DMS114 treated with DMSO at 0.1 percent for 48 hours (cell line): Measurements from ENCODE around the gene SPTBN4.

Experiments used
- DNase-seq: peaks from one replicate; lab custom pipeline; 2025; ENCODE audit not compliant: unreplicated experiment; lab: John Stamatoyannopoulos, UW

Gene SPTBN4

DNA sequence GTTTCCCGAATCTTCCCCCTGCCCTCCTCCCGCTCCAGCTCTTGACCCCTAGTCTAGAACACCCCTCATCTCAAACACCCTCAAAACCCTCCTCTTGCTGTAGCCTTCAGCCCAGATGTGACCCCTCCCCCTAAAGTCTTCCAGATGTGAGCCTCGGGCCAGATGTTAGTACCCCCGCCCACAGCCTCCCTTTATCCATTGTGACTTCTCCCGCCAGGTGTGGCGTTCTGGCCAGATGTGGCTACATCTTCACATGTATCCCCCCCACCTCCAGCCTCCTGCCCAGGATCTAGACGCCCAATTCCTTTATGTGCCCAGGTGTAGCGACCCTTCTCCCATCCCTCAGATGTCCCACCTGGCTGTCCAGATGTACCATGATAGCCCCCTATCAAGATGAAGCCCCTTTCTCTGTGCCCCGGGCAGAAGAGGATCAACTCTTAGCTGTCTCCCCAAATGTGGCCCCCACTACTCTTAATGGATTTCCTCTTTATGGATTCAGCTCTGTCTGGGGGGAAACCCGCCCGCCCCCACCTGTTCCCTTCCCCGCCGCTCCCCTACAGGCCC lies 133.9 kb downstream of the SPTBN4 start:
- no peak for DNase-seq

DNA sequence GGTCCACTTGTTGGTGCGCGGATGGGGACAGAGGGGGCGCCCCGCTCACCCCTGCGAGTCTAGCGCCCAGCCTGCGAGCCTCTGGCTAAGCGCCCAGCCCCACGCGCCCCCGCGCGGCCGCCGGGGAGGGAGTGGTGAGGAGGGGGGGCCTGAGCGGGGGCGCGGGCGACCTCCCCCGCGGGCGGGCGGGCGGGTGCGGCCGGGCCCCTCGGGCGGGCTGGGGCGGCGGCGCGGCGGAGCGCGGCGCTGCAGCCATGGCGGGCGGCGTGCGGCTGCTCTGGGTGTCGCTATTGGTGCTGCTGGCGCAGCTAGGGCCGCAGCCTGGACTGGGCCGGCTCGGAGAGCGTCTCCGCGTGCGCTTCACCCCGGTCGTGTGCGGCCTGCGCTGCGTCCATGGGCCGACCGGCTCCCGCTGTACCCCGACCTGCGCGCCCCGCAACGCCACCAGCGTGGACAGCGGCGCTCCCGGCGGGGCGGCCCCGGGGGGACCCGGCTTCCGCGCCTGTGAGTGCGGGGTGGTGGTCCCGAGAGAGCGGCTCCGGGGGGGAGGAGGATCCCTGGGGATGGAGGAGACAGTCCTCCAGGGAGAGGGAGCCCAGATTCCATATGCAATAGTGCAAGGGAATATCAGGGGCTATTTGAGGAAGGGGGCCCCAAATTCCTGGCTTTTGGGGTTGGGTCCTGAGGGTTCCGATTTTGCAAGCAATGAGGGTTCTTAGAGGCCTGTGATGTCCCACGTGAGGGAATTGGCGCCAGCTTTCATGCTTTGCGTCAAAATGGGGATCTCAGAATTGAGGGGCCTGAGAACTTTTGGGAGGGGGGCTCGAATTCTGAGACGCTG lies 134.6 kb downstream of the SPTBN4 start, which contains the start of gene LTBP4:
Gene LTBP4, plus strand, starts transcription at position 236 of the 841 bp plus-strand sequence. Its CDS starts 19 bp downstream, at position 255.
- no peak for DNase-seq

- no peak for DNase-seq
These were observed 136.2 kb downstream of the SPTBN4 start for GRCh38 chr19:40603071-40603388.

DNA sequence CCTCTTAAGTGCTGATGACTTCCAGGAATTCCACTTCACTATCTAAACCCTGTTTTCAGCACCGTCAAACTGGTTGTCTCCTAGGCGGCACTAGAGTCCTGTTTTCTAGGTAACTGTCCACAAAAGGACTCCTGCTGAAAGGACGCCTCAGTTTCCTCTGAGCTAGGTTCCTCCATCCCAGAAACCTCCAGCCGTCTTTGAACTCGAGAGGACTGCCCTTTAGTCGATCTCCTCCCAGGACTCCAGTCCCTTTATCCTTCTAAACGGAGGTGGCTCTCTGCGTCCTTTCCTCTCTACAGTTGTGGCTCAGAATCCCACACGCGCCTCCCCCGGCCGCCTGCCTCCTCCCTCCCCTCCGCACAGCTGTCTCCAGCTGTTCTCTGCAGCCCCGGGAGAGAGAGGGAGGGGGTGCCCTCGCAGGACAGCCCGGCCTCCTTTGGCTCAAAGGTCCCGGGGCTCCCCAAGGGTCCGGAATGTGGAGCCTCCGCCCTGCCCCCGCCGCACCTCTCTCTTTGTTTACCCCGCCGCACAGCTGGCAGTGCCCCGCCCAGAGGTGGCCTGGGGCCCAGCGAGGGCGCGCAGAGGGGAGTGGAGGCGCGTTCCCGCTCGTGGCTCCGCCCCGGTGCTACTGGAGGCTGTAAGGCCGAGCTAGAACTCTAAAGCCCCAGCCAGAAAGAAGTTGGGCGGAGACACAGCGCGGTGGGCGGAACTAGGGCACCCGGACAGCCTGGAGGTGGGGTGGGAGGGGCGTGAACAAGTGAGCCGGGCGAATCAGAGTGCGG lies 136.8 kb downstream of the SPTBN4 start:
- DNase-seq, result no peak

DNA sequence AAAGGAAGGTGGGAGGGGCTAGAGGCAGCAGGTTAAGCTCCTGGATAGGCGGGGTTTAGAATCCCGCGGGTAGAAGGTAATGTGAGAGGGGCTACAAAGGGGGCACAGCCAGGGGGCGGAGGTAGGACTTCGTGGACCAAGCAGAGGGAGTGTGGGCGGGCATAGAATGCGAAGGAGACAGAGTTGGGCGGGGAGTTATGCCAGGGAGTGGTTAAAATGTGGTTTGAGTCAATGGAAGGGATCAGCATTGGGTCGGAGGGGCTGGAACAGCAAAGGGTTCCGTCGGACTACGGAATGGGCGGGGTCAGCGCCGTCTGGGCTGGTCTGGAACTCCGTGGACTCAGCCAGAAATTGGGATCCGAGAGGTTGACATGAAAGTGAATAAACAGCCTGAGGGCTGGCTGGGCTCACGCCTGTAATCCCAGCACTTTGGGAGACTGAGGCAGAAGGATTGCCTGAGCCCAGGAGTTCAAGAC lies 137.4 kb downstream of the SPTBN4 start:
- DNase-seq, result no peak

DNA sequence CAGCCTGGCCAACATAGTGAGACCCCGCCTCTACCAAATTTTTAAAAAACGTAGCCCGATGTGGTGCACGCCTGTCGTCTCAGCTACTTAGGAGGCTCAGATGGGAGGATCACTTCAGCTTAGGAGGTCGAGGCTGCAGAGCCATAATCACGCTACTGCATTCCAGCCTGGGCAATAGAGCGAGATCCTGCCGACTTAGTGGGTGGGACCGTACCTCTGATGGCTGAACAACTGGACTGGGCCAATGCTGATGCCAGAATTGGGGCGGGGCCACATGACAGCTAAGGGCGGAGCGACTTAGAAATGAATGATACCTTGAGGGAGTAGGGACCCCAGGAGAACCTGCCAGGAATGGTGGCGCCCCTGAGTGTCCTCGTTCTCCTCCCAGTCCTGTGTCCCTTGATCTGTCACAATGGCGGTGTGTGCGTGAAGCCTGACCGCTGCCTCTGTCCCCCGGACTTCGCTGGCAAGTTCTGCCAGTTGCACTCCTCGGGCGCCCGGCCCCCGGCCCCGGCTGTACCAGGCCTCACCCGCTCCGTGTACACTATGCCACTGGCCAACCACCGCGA lies 137.9 kb downstream of the SPTBN4 start:
- no peak for DNase-seq

- no peak for DNase-seq
These were observed 138.6 kb downstream of the SPTBN4 start for GRCh38 chr19:40605216-40605971.

DNA sequence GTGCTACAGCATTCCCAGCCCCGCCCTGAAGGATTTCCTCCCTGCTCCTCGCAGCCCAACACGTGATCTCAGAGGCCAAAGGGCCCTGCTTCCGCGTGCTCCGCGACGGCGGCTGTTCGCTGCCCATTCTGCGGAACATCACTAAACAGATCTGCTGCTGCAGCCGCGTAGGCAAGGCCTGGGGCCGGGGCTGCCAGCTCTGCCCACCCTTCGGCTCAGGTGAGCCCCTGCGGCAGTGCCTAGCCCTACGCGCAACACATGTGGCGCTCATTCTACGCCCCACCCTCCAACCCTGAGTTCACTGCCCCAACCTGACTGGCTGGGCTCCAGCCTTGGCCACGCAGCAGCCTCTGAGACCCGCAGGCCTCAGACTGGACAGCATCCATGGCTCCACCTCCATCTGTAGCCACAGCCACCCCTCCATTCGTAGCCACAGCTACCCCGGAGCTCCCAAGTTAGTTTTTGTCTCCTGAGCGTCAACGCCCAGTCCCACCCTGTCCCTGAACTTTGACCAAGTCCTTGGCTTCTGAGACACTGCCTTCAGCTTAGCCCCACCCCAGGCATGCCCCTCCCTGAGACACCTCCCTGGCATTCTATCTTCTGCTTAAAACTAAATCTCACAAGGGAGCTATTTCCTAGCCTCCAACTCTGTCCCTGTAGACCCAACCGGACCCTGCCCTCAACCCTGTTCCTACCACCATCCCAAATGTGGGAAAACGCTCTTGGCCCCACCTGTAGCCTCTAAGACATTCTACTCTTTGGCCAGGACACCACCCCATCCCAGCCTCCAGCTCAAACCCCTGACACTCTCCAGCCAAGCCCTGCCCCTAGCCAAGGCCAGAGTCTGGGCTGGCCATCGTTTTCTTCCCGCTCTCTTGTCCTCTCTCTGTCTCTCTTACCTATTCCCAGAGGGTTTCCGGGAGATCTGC lies 140.8 kb downstream of the SPTBN4 start:
- no peak for DNase-seq

DNA sequence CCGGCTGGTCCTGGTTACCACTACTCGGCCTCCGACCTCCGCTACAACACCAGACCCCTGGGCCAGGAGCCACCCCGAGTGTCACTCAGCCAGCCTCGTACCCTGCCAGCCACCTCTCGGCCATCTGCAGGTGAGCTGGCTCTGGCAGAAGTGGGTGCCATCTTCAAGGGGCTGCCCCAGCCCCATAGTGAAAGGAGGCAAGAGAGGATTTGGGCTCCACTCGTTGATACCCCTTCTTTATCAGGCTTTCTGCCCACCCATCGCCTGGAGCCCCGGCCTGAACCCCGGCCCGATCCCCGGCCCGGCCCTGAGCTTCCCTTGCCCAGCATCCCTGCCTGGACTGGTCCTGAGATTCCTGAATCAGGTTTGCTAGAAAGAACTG lies 141.4 kb downstream of the SPTBN4 start:
- no peak for DNase-seq

GRCh38 chr19:40608957-40609356 lies 142.2 kb downstream of the SPTBN4 start:
- DNase-seq, result no peak

- DNase-seq, result no peak
These were observed 143.0 kb downstream of the SPTBN4 start for GRCh38 chr19:40609561-40610395.

- DNase-seq, result no peak
These were observed 143.7 kb downstream of the SPTBN4 start for GRCh38 chr19:40610396-40611064.

DNA sequence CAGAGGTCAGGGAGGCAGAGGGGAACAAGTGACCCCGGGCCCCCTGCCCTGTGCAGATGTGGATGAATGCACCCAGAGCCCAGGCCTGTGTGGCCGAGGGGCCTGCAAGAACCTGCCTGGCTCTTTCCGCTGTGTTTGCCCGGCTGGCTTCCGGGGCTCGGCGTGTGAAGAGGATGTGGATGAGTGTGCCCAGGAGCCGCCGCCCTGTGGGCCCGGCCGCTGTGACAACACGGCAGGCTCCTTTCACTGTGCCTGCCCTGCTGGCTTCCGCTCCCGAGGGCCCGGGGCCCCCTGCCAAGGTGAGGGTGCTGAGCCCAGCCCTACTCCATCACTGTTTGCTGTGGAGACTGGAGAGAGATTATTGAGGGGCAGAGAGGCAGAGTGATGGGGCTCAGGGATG lies 144.3 kb downstream of the SPTBN4 start:
- DNase-seq, result no peak

GRCh38 chr19:40611900-40612698 lies 145.3 kb downstream of the SPTBN4 start:
- DNase-seq, result no peak

- DNase-seq, result no peak
These were observed 146.3 kb downstream of the SPTBN4 start for GRCh38 chr19:40612831-40613689.
